HepG2 (cell line): ENCODE data around the gene SIDT1. TPM values are rescaled to one million over a fixed set of nuclear protein-coding genes. Genes with fewer than 3 reads are reported as not detected.

ENCODE experiments used
- BCL6 ChIP-seq: IDR thresholded peaks from 2 replicates; pipeline ENCODE4 v1.6.1; 2016; ENCODE audit warnings: missing genetic modification reagents, missing compliant biosample characterization
- CHCHD3 ChIP-seq: sonication (generic); formaldehyde crosslinking; IDR thresholded peaks from 2 replicates; pipeline ENCODE4 v1.8.0; 2022; ENCODE audit warnings: mild to moderate bottlenecking, missing genetic modification reagents, moderate library complexity
- ERF ChIP-seq: IDR thresholded peaks from 2 replicates; pipeline ENCODE4 v1.6.1; 2018; ENCODE audit warnings: missing biosample characterization, missing genetic modification reagents
- GATAD2A ChIP-seq: IDR thresholded peaks from 2 replicates; pipeline ENCODE4 v1.6.1; 2016
- HMG20B ChIP-seq: conservative IDR thresholded peaks from 2 replicates; pipeline ENCODE4 v1.6.1; 2016; ENCODE audit warnings: missing genetic modification reagents, missing compliant biosample characterization
- IRF2 ChIP-seq: IDR thresholded peaks from 2 replicates; pipeline ENCODE4 v1.6.1; 2018; ENCODE audit warnings: missing genetic modification reagents, missing compliant biosample characterization
- KAT2B ChIP-seq: fragments of 150-350 bp; IDR thresholded peaks from 2 replicates; pipeline ENCODE4 v1.6.1; 2014; ENCODE audit warnings: low read depth, low read length, borderline replicate concordance
- NFYB ChIP-seq: sonication (generic); formaldehyde crosslinking; IDR thresholded peaks from 2 replicates; pipeline ENCODE4 v1.4.0; 2020; ENCODE audit warnings: missing genetic modification reagents
- PCBP2 ChIP-seq: fragments of 200-400 bp; formaldehyde crosslinking; optimal IDR thresholded peaks from 2 replicates; pipeline ENCODE3; 2018; ENCODE audit warnings: low read length, low read depth; ENCODE audit not compliant: poor library complexity, severe bottlenecking
- POLR2AphosphoS5 ChIP-seq: IDR thresholded peaks from 2 replicates; pipeline ENCODE4 v1.6.1; 2012; ENCODE audit warnings: low read depth, low read length
- SAP130 ChIP-seq: IDR thresholded peaks from 2 replicates; pipeline ENCODE4 v1.6.1; 2016; ENCODE audit warnings: low read depth
- SMAD1 ChIP-seq: sonication (generic); formaldehyde crosslinking; IDR thresholded peaks from 2 replicates; pipeline ENCODE4 v1.4.0; 2020; ENCODE audit warnings: missing genetic modification reagents, low read depth, mild to moderate bottlenecking, borderline replicate concordance
- SOX6 ChIP-seq, 2 experiments: fragments of 450-650 bp in 1 of 2; sonication (generic) in 1 of 2; formaldehyde crosslinking in 1 of 2; IDR thresholded peaks; 2 replicates each; pipeline versions ENCODE4 v1.4.0 to v1.6.1; 2017 to 2020; ENCODE audit warnings: antibody characterized with exemption in 1 of 2, mild to moderate bottlenecking in 1 of 2, missing genetic modification reagents in 1 of 2
- YEATS2 ChIP-seq: sonication (generic); formaldehyde crosslinking; IDR thresholded peaks from 2 replicates; pipeline ENCODE4 v1.4.0; 2020; ENCODE audit warnings: missing genetic modification reagents, borderline replicate concordance
- ZFX ChIP-seq: sonication (generic); formaldehyde crosslinking; IDR thresholded peaks from 2 replicates; pipeline ENCODE4 v1.4.0; 2020; ENCODE audit warnings: mild to moderate bottlenecking, low read depth, missing genetic modification reagents, moderate library complexity
- ZNF33A ChIP-seq: sonication (generic); formaldehyde crosslinking; IDR thresholded peaks from 2 replicates; pipeline ENCODE4 v1.5.1; 2020; ENCODE audit warnings: missing genetic modification reagents, mild to moderate bottlenecking, moderate library complexity, borderline replicate concordance
- ZNF484 ChIP-seq: sonication (generic); formaldehyde crosslinking; IDR thresholded peaks from 2 replicates; pipeline ENCODE4 v1.5.1; 2020; ENCODE audit warnings: mild to moderate bottlenecking, low read depth, missing genetic modification reagents, borderline replicate concordance
- ZNF644 ChIP-seq: IDR thresholded peaks from 2 replicates; pipeline ENCODE4 v1.6.1; 2016; ENCODE audit warnings: low read depth
- polyA plus RNA-seq, 8 experiments: library from polyadenylated mRNA; depleted of rRNA in 3 of 8; stranded (reverse) in 7 of 8; unstranded in 1 of 8; fragments of >200 nt; fragmentation: Illumina TruSeq in 4 of 8; extraction: Trizol in 4 of 8; gene quantifications; 2 replicates each; pipeline versions ENCODE4 v1.2.1 to v1.2.3, GENCODE V29; 2011 to 2016; ENCODE audit warnings: low read depth in 4 of 8, missing spikeins in 1 of 8, mixed read lengths in 1 of 8; ENCODE audit not compliant: insufficient read depth in 1 of 8
- total RNA-seq, 5 experiments: library from RNA; depleted of rRNA; stranded (reverse); fragments of >200 nt; fragmentation: Illumina TruSeq; extraction: Trizol; gene quantifications; 2 replicates each; pipeline ENCODE4 v1.2.3, GENCODE V29; 2016; ENCODE audit warnings: low read depth in 1 of 5
- TF ChIP-seq, protein P1 (sequence below): sonication (generic); formaldehyde crosslinking; conservative IDR thresholded peaks from 2 replicates; pipeline ENCODE4 v1.4.0; 2020; ENCODE audit warnings: missing genetic modification reagents
- TF ChIP-seq, protein P2 (sequence below): sonication (generic); formaldehyde crosslinking; IDR thresholded peaks from 2 replicates; pipeline ENCODE4 v1.8.1; 2023; ENCODE audit warnings: mild to moderate bottlenecking, missing genetic modification reagents
- TF ChIP-seq, protein P3 (sequence below): sonication (generic); formaldehyde crosslinking; IDR thresholded peaks from 2 replicates; pipeline ENCODE4 v1.4.0; 2020; ENCODE audit warnings: missing genetic modification reagents
- TF ChIP-seq, protein P4 (sequence below): IDR thresholded peaks from 2 replicates; pipeline ENCODE4 v1.6.1; 2016; ENCODE audit warnings: mild to moderate bottlenecking, missing biosample characterization, missing genetic modification reagents
- TF ChIP-seq, protein P5 (sequence below): IDR thresholded peaks from 2 replicates; pipeline ENCODE4 v1.6.1; 2016
- TF ChIP-seq, protein P6 (sequence below): sonication (generic); formaldehyde crosslinking; IDR thresholded peaks from 2 replicates; pipeline ENCODE4 v1.4.0; 2020; ENCODE audit warnings: missing genetic modification reagents

The SIDT1 gene
- total and polyA plus RNA-seq, 2 of the 13 experiments (the other 11 are each of a cell fraction or from before 2014, with no cell fraction given) = 0.07 TPM

DNA sequence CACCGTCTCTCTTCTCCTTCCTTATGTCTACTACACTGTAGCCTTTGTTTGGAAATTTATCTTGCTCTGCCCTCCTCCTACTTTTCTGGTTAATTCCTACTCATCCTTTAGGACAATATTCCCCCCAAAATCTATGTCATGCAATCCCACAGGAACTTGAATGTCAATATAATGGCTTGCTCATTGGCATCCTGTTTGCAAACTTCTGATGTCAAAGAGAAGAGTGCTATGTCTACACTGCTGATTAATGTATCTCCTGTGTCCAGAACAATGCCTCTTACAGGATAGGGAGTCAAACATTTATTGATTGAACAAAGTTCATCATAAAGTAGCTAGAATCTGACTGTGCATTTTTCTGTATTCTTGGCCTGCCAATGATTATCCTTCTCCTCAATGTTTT lies 22.8 kb downstream of the SIDT1 start (continued):
- TF ChIP-seq, protein P1, sequence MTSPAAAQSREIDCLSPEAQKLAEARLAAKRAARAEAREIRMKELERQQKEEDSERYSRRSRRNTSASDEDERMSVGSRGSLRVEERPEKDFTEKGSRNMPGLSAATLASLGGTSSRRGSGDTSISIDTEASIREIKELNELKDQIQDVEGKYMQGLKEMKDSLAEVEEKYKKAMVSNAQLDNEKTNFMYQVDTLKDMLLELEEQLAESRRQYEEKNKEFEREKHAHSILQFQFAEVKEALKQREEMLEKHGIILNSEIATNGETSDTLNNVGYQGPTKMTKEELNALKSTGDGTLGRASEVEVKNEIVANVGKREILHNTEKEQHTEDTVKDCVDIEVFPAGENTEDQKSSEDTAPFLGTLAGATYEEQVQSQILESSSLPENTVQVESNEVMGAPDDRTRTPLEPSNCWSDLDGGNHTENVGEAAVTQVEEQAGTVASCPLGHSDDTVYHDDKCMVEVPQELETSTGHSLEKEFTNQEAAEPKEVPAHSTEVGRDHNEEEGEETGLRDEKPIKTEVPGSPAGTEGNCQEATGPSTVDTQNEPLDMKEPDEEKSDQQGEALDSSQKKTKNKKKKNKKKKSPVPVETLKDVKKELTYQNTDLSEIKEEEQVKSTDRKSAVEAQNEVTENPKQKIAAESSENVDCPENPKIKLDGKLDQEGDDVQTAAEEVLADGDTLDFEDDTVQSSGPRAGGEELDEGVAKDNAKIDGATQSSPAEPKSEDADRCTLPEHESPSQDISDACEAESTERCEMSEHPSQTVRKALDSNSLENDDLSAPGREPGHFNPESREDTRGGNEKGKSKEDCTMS (CRISPR knock-in tag) = no peak
- no peak for TF ChIP-seq ZNF484 (CRISPR knock-in tag)
- TF ChIP-seq SOX6 (IDR thresholded peaks at IDR 0.05) = no peak
- peak; percentile 95 for TF ChIP-seq SOX6 (CRISPR knock-in tag; IDR thresholded peaks at IDR 0.05)
- TF ChIP-seq, protein P2, sequence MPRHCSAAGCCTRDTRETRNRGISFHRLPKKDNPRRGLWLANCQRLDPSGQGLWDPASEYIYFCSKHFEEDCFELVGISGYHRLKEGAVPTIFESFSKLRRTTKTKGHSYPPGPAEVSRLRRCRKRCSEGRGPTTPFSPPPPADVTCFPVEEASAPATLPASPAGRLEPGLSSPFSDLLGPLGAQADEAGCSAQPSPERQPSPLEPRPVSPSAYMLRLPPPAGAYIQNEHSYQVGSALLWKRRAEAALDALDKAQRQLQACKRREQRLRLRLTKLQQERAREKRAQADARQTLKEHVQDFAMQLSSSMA (CRISPR knock-in tag) = no peak
- TF ChIP-seq ERF (CRISPR knock-in tag) = 0 out of 2 replicates have a peak, but pooled peaks have one; percentile 37
- TF ChIP-seq, protein P3, sequence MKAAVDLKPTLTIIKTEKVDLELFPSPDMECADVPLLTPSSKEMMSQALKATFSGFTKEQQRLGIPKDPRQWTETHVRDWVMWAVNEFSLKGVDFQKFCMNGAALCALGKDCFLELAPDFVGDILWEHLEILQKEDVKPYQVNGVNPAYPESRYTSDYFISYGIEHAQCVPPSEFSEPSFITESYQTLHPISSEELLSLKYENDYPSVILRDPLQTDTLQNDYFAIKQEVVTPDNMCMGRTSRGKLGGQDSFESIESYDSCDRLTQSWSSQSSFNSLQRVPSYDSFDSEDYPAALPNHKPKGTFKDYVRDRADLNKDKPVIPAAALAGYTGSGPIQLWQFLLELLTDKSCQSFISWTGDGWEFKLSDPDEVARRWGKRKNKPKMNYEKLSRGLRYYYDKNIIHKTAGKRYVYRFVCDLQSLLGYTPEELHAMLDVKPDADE (CRISPR knock-in tag) = no peak
- TF ChIP-seq, protein P4, sequence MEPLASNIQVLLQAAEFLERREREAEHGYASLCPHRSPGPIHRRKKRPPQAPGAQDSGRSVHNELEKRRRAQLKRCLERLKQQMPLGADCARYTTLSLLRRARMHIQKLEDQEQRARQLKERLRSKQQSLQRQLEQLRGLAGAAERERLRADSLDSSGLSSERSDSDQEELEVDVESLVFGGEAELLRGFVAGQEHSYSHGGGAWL (CRISPR knock-in tag) = no peak
- no peak for TF ChIP-seq PCBP2
- peak; percentile 82; the same call in 1 of the 2 replicates for TF ChIP-seq ZNF644 (CRISPR knock-in tag)
- TF ChIP-seq, protein P5, sequence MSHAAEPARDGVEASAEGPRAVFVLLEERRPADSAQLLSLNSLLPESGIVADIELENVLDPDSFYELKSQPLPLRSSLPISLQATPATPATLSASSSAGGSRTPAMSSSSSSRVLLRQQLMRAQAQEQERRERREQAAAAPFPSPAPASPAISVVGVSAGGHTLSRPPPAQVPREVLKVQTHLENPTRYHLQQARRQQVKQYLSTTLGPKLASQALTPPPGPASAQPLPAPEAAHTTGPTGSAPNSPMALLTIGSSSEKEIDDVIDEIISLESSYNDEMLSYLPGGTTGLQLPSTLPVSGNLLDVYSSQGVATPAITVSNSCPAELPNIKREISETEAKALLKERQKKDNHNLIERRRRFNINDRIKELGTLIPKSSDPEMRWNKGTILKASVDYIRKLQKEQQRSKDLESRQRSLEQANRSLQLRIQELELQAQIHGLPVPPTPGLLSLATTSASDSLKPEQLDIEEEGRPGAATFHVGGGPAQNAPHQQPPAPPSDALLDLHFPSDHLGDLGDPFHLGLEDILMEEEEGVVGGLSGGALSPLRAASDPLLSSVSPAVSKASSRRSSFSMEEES = peak; percentile 37; the same call in 1 of the 2 replicates
- TF ChIP-seq ZFX (CRISPR knock-in tag) = no peak
- TF ChIP-seq BCL6 (CRISPR knock-in tag) = peak; percentile 38; the same call in 1 of the 2 replicates
- peak; percentile 46; the same call in 1 of the 2 replicates for TF ChIP-seq KAT2B
- peak; percentile 63 for TF ChIP-seq SAP130
- no peak for TF ChIP-seq ZNF33A (CRISPR knock-in tag)
- TF ChIP-seq CHCHD3 (CRISPR knock-in tag) = no peak
- TF ChIP-seq POLR2AphosphoS5 = no peak
- peak; percentile 50; the same call in 1 of the 2 replicates for TF ChIP-seq HMG20B (CRISPR knock-in tag)
- peak; percentile 74; the same call in 1 of the 2 replicates for TF ChIP-seq YEATS2 (CRISPR knock-in tag)
- TF ChIP-seq NFYB (CRISPR knock-in tag) = no peak
- TF ChIP-seq IRF2 = 0 out of 2 replicates have a peak, but pooled peaks have one; percentile 27
- TF ChIP-seq, protein P6, sequence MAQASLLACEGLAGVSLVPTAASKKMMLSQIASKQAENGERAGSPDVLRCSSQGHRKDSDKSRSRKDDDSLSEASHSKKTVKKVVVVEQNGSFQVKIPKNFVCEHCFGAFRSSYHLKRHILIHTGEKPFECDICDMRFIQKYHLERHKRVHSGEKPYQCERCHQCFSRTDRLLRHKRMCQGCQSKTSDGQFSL (CRISPR knock-in tag) = no peak
- no peak for TF ChIP-seq SMAD1
- TF ChIP-seq GATAD2A = peak; percentile 91
